GM18511 (cell line): Measurements from ENCODE around the gene CAV1.

Experiments
- ATAC-seq: cut with Tn5 transposase; IDR thresholded peaks from one replicate; pipeline ENCODE4 v1.9.1; 2021; ENCODE audit warnings: mild to moderate bottlenecking, moderate library complexity; ENCODE audit not compliant: unreplicated experiment

The CAV1 gene

GRCh38 chr7:116607299-116607698 is 82.5 kb downstream of the CAV1 start:
- ATAC-seq, result no peak

GRCh38 chr7:116610210-116610609 is 85.4 kb downstream of the CAV1 start:
- no peak for ATAC-seq

GRCh38 chr7:116610721-116611120 is 85.9 kb downstream of the CAV1 start:
- no peak for ATAC-seq
